ENCODE data around the gene RPS19.
"Not testable (repeated sequence)": the region's sequence is repeated elsewhere in the genome, so short reads cannot be mapped to it uniquely, and the experiment has no call there.

The RPS19 gene

GRCh38 chr19:41910240-41910991 lies 50.4 kb downstream of the RPS19 start:
- DNase-seq (ENCODE audit: low read depth, low spot score), result no peak
- H3K4me3 ChIP-seq (ENCODE audit: low read length), result no peak overlapping the region

DNA sequence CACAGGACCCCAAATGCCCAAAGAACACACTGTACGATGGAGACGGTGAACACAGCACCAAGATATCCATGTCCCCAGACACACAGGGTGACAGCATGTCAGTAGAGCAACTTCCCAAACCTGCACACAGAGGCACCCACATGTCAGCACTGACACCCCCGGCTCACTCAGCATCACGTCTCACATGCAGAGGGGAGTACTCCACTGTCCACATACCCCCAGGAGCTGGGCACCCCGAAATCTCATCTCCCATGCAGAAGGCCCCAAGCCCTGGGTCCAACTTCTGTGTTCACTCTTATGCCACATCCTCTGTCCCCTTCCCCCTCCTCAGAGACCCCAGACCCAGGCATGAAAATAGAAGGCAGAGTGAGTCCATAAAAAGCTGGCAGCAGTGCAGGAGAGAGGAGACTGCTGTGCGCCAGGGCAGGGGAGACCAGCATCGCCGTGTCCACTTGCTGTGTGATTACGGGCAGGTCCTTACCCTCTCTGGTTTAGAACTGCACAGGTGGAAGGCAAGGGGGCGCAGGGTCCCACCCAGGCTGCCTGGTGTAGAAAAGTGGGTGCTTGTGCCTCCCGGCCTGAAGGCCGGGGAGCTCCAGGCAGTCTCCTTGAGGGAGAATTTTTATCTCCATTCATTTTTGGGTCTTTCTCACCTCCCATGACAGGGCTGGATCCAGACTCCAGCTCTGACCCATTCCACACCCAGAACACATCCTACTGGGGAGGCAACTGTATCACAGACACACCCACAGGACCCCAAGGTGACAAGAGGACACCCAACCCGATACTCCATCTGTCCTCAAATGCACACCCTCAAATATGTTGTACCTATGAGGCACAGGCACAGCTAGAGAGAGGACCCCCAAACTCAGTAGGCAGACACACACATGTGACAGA lies 51.2 kb downstream of the RPS19 start:
- no peak overlapping the region for H3K4me3 ChIP-seq (ENCODE audit: low read length)
- DNase-seq (ENCODE audit: low read depth, low spot score), result no peak

DNA sequence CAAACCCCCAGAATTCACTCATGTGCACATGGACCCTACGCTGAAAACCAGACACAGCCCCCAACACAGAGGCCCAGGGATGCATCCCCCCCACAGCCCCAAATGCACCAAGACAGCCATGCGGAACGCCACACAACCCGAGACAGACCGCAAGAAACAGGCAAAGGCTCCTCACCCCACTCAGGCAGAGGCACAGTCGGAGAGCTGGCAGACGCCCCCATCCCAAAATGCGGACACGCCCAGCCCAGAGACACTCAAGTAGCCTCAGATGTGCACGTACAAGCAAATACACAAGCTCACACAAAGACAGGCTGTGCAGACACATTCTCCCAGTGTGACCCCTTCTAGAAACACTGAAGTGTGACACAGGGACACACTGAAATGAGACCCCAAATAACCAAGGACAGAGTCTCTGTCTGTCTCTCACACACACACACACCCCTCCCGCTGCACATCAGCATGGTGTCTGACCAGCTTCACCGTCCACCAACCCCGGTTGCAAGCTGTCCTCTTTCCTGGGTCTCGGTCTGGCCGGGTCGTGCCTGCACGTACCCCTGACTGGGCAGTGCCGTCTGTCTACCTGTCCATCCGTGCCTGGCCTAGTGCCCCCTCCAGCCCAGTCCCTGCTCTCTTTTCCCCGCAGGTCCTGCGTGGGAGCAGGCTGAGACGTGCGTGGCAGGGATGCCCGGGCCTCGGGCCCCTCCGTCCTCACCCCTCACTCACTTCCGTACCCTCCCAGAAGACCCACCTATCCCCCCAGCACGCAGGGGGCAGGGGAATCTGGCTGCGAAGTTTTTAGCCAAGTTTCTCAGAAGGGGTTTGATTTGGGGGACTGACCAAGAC lies 52.1 kb downstream of the RPS19 start:
- no peak for DNase-seq (ENCODE audit: low read depth, low spot score)
- no peak overlapping the region for H3K4me3 ChIP-seq (ENCODE audit: low read length)

- H3K4me3 ChIP-seq (ENCODE audit: low read length), result no peak overlapping the region
- DNase-seq (ENCODE audit: low read depth, low spot score), result no peak
These were observed 53.0 kb downstream of the RPS19 start for GRCh38 chr19:41912899-41913537.

- DNase-seq (ENCODE audit: low read depth, low spot score), result no peak
These were observed 53.7 kb downstream of the RPS19 start for GRCh38 chr19:41913538-41914423.

GRCh38 chr19:41914424-41914834 lies 54.4 kb downstream of the RPS19 start:
- not testable (repeated sequence) for DNase-seq (ENCODE audit: low read depth, low spot score); H3K4me3 ChIP-seq (ENCODE audit: low read length)

More at GRCh38 chr19:41913538-41914423, 53.7 kb downstream of the RPS19 start:
- H3K4me3 ChIP-seq (ENCODE audit: low read length), result no peak overlapping the region

- H3K4me3 ChIP-seq (ENCODE audit: low read length), result peak overlapping the region; percentile 30
- no peak for DNase-seq (ENCODE audit: low read depth, low spot score)
These were observed 55.1 kb downstream of the RPS19 start for GRCh38 chr19:41915021-41915775.

DNA sequence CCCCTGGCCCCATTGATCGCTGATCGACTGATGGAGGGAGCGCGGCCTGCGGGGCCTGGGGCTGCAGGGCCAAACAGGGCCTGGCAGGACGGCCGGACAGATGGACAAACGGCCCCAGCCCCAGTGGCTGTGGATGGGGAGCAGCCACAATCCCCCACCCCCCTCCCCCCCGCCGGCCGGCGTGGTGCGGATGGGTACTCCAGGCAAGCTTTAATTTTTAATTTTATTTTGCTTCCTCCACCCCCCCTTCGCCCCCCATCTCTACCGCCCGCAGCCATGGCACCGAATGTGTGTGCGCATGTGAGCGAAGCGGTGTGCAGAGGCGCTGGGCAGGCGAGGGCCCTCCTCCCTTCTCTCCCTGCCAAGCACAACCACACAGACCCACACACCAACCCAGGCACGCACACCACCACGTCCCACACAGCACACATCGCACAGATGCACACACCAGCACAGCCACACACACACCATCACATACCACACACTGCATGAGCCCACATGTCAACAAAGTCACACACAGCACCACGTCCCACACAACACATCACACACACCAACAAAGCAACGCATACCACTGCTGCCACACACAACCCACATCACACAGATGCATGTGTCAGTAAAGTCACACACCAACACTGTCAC lies 55.8 kb downstream of the RPS19 start:
- H3K4me3 ChIP-seq (ENCODE audit: low read length), result no peak overlapping the region
- no peak for DNase-seq (ENCODE audit: low read depth, low spot score)

GRCh38 chr19:41917676-41918075 lies 57.6 kb downstream of the RPS19 start:
- no peak overlapping the region for H3K4me3 ChIP-seq (ENCODE audit: low read length)
- DNase-seq (ENCODE audit: low read depth, low spot score), result no peak

DNA sequence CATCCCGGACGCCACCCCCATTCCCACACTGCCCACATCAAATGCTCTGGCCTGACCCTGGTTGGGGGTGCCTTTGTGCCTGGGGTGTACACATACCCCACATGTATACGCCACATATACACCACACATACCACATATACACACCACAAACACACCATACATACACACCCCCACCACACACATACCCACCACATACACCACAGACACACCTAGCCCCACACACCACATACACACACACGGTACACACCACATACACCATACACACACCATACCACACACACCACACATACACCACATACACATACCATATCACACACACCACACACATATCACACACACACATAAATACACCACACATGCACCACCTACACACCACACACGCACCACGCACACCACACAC lies 58.0 kb downstream of the RPS19 start:
- H3K4me3 ChIP-seq (ENCODE audit: low read length), result no peak overlapping the region
- no peak for DNase-seq (ENCODE audit: low read depth, low spot score)

GRCh38 chr19:41918653-41919244 lies 58.7 kb downstream of the RPS19 start:
- H3K4me3 ChIP-seq (ENCODE audit: low read length), result no peak overlapping the region
- DNase-seq (ENCODE audit: low read depth, low spot score), result no peak

DNA sequence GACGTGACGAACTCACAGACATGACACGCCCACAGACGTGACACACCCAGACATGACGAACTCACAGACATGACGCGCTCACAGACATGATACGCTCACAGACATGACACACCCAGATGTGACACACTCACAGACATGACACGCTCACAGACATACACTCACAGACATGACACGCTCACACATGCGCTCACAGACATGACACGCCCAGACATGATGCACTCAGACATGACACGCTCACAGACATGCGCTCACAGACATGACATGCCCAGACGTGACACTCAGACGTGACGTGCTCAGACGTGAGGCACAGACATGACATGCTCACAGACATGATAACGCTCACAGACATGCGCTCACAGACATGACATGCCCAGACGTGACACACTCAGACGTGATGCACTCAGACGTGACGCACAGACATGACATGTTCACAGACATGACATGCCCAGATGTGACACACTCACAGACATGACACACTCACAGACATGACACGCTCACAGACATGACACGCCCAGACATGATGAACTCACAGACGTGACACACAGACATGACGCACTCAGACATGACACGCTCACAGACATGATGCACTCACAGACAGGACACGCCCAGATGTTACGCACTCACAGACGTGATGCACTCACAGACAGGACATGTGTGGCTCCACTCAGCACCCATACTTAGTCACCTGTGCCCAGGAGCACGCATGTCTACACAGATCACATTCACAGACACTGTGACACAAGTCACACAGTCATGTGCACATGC lies 60.1 kb downstream of the RPS19 start:
- DNase-seq (ENCODE audit: low read depth, low spot score), result no peak
- H3K4me3 ChIP-seq (ENCODE audit: low read length), result no peak overlapping the region

DNA sequence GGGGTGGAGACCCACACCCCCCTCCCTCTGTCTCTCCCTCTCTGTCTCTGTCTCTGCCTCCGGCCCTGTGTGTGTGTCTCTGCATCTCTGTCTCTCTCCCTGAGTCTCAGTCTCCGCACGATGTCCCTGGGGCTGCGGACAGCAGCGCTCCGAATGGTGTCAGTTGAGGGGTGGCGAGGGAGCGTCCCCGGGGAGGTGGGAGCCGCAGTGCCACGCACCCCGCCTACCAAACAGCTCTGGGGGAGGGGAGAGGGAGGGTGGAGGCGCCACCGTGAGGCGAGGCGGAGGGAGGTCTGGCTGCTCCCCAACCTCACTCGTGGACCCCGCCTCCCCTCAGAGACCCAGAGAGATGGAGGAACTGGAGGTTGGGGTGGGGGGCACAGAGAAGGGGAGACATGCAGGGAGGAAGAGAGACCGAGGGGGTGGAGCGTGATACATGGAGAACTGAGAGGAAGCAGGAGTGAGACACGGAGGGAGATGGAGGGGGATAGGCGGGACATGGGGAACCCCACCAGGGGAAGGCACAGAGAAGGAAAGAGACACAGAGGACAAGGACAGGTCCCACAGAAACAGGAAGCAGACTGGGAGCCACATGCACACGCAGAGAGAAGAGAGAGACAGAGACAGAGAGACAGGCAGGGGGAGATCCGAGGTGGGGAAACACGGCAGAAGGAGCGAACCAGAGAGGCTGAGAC lies 61.0 kb downstream of the RPS19 start:
- H3K4me3 ChIP-seq (ENCODE audit: low read length), result no peak overlapping the region

DNA sequence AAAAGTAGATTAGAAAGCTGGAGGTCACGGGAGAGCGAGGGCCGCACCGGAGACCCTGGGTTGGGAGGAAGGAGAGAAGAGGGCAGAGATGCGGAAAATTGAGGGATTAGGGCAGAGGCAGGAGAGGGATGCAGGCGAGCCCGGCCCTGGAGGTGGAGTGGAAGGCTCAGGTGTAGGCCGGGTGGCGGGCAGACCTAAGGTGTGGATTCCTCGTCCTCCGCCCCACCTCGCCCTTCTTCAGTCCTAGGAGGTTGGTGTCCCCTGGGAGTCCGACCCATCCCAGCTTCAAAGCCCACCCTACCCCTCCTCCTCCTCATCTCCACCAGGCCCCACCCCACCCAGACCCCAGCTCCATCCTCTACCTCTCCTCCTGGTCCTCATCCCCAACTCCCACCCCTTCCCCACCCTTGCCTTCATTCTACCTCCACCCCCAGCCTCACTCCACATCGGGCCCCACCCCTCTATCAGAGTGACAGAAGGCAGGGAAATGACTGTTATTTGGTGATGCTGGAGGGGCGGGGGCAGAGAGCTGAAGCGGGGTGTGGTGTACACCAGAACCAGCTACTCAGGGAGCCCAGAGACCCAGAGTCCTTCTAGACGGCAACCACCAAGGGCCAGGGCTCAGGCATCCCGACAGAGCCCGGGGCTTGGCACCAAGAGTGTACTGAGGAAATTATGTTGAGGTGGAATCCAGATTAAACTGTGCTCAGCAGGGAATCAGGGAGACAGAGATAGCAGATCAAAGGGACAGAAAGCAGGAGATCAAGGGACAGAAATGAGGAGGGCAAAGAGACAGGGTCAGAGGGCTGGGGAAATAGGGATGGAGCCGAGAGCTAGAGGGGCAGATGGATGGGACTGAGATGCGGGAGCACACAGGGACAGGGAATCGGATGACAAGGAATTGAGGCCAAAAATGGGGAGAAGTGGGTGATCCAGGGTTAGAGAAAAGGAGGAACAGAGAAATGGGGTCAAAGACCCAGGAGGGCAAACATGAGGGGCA lies 61.8 kb downstream of the RPS19 start:
- no peak overlapping the region for H3K4me3 ChIP-seq (ENCODE audit: low read length)
- DNase-seq (ENCODE audit: low read depth, low spot score), result no peak

More for the DNA sequence above, 61.0 kb downstream of the RPS19 start:
- no peak for DNase-seq (ENCODE audit: low read depth, low spot score)
